ENCODE results near the gene ELL. TPM values are rescaled to one million over a fixed set of nuclear protein-coding genes. Genes with fewer than 3 reads are reported as not detected.

The ELL gene
- total and polyA plus RNA-seq, 9 of the 15 experiments (the other 6 are each of a cell fraction or from before 2014, with no cell fraction given) = 0.24 to 22.5 (median 4.1) TPM

DNA sequence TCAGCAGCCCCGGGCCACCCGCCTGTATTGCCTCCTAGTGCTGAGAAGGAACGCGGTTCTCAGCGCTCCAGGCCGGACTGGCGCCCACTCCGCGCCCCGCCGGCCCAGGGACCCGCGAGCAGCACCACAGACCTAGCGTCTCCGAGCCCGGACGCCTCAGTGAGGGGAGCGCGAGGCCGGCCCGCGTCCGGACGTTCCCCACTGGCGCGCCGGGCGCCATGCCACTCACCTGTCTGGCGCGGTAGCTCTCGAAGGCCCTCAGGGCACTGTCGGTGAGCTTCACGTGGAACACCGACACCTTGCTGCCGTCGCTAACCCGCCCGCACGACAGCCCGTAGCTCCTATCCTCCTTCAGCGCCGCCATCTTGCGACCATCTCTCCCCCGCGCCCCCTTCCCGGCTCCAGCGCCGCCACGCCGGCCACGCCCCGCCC, at the start of gene ELL (continued):
- peak; percentile 94; the same call in 1 of the 2 replicates for TF ChIP-seq PHF8 (IDR thresholded peaks at IDR 0.05; ENCODE audit: borderline replicate concordance, low read length)
- TF ChIP-seq HNRNPLL (IDR thresholded peaks at IDR 0.05; ENCODE audit: low read depth, low read length, poor library complexity, severe bottlenecking) = no peak
- TF ChIP-seq CREB1 (IDR thresholded peaks at IDR 0.05) = no peak
- TF ChIP-seq CREB1 (CRISPR knock-in tag; IDR thresholded peaks at IDR 0.05) = no peak
- TF ChIP-seq ZNF79 (CRISPR knock-in tag; IDR thresholded peaks at IDR 0.05; ENCODE audit: low read depth) = no peak
- TF ChIP-seq CBX5 (IDR thresholded peaks at IDR 0.05; ENCODE audit: borderline replicate concordance, low read depth) = no peak
- TF ChIP-seq, protein P1, sequence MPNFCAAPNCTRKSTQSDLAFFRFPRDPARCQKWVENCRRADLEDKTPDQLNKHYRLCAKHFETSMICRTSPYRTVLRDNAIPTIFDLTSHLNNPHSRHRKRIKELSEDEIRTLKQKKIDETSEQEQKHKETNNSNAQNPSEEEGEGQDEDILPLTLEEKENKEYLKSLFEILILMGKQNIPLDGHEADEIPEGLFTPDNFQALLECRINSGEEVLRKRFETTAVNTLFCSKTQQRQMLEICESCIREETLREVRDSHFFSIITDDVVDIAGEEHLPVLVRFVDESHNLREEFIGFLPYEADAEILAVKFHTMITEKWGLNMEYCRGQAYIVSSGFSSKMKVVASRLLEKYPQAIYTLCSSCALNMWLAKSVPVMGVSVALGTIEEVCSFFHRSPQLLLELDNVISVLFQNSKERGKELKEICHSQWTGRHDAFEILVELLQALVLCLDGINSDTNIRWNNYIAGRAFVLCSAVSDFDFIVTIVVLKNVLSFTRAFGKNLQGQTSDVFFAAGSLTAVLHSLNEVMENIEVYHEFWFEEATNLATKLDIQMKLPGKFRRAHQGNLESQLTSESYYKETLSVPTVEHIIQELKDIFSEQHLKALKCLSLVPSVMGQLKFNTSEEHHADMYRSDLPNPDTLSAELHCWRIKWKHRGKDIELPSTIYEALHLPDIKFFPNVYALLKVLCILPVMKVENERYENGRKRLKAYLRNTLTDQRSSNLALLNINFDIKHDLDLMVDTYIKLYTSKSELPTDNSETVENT (CRISPR knock-in tag; IDR thresholded peaks at IDR 0.05) = 0 out of 2 replicates have a peak, but pooled peaks have one; percentile 29
- no peak for TF ChIP-seq PRMT5 (CRISPR knock-in tag; IDR thresholded peaks at IDR 0.05)
- peak; percentile 63; the same call in 1 of the 2 replicates for TF ChIP-seq POLR2H (tag; IDR thresholded peaks at IDR 0.05; ENCODE audit: low read depth)
- TF ChIP-seq HDAC1 (IDR thresholded peaks at IDR 0.05) = peak in 1 of 2 experiments; percentile 85; a peak in 2 of 4 replicates
- TF ChIP-seq, protein P2, sequence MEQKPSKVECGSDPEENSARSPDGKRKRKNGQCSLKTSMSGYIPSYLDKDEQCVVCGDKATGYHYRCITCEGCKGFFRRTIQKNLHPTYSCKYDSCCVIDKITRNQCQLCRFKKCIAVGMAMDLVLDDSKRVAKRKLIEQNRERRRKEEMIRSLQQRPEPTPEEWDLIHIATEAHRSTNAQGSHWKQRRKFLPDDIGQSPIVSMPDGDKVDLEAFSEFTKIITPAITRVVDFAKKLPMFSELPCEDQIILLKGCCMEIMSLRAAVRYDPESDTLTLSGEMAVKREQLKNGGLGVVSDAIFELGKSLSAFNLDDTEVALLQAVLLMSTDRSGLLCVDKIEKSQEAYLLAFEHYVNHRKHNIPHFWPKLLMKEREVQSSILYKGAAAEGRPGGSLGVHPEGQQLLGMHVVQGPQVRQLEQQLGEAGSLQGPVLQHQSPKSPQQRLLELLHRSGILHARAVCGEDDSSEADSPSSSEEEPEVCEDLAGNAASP (IDR thresholded peaks at IDR 0.05) = no peak
- TF ChIP-seq ZNF384 (IDR thresholded peaks at IDR 0.05; ENCODE audit: low read depth, low read length) = no peak
- no peak for TF ChIP-seq NFATC3 (IDR thresholded peaks at IDR 0.05)
- TF ChIP-seq ZSCAN32 (CRISPR knock-in tag; IDR thresholded peaks at IDR 0.05) = no peak
- no peak for TF ChIP-seq ZNF408 (CRISPR knock-in tag; IDR thresholded peaks at IDR 0.05; ENCODE audit: low read depth)
- no peak for TF ChIP-seq MAFK (IDR thresholded peaks at IDR 0.05; ENCODE audit: low read length)
- TF ChIP-seq YY1 (IDR thresholded peaks at IDR 0.05; ENCODE audit: borderline replicate concordance in 1 of 3, control insufficient read depth in 1 of 3, extremely low read depth in 1 of 3, insufficient read depth in 3 of 3, insufficient read length in 1 of 3, insufficient replicate concordance in 2 of 3, low read depth in 1 of 3, low read length in 2 of 3) = peak; percentile 68 to 96 (median 94)
- no peak for TF ChIP-seq SP2 (IDR thresholded peaks at IDR 0.05; ENCODE audit: extremely low read depth, low read depth, low read length, poor library complexity, severe bottlenecking)
- TF ChIP-seq, protein P3, sequence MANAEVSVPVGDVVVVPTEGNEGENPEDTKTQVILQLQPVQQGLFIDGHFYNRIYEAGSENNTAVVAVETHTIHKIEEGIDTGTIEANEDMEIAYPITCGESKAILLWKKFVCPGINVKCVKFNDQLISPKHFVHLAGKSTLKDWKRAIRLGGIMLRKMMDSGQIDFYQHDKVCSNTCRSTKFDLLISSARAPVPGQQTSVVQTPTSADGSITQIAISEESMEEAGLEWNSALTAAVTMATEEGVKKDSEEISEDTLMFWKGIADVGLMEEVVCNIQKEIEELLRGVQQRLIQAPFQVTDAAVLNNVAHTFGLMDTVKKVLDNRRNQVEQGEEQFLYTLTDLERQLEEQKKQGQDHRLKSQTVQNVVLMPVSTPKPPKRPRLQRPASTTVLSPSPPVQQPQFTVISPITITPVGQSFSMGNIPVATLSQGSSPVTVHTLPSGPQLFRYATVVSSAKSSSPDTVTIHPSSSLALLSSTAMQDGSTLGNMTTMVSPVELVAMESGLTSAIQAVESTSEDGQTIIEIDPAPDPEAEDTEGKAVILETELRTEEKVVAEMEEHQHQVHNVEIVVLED (CRISPR knock-in tag; IDR thresholded peaks at IDR 0.05) = peak; percentile 90; the same call in 1 of the 2 replicates
- no peak for TF ChIP-seq KLF6 (CRISPR knock-in tag; IDR thresholded peaks at IDR 0.05; ENCODE audit: borderline replicate concordance)
- TF ChIP-seq STAT5B (CRISPR knock-in tag; IDR thresholded peaks at IDR 0.05) = no peak
- no peak for TF ChIP-seq MAFF (IDR thresholded peaks at IDR 0.05; ENCODE audit: low read length)
- TF ChIP-seq ELF1 (tag; IDR thresholded peaks at IDR 0.05) = no peak
